NB4 (cell line): ENCODE data around the gene FARSA.
A peak's percentile ranks its signal among the peaks of the same experiment; 100 is the strongest.

Experiments used
- DNase-seq: peaks from one replicate; pipeline ENCODE4 v3.0.0; 2010; ENCODE audit warnings: low read depth
- H3K4me3 ChIP-seq: one replicate; pipeline ENCODE4 v1.5.1; 2011; ENCODE audit warnings: mild to moderate bottlenecking, low read depth, low read length, moderate library complexity
- CTCF ChIP-seq: IDR thresholded peaks from one replicate; pipeline ENCODE4 v1.5.1; 2012; ENCODE audit warnings: low read depth, low read length
- MAX ChIP-seq: IDR thresholded peaks from 2 replicates; pipeline ENCODE4 v1.6.1; 2011; ENCODE audit warnings: low read depth, low read length
- MYC ChIP-seq: IDR thresholded peaks from 2 replicates; pipeline ENCODE4 v1.6.1; 2011; ENCODE audit warnings: low read depth, low read length
- POLR2A ChIP-seq: IDR thresholded peaks from 2 replicates; pipeline ENCODE4 v1.6.1; 2011; ENCODE audit warnings: mild to moderate bottlenecking; ENCODE audit not compliant: insufficient read length; ENCODE audit errors: extremely low read depth

The FARSA gene

GRCh38 chr19:12945479-12946091 is 12.1 kb upstream of the FARSA start, which contains the start of gene RAD23A:
TSS of gene RAD23A (plus strand) at chr19:12945862. CDS start at chr19:12945949, 87 bp downstream.
- peak within 1 kb of the TSS; percentile 100 for H3K4me3 ChIP-seq
- TF ChIP-seq CTCF = no peak
- peak; percentile 97 for TF ChIP-seq MYC
- peak; percentile 93 for TF ChIP-seq POLR2A
- peak; percentile 100 for TF ChIP-seq MAX
- peak; percentile 98 for DNase-seq

- H3K4me3 ChIP-seq = peak overlapping the region; percentile 100
- TF ChIP-seq MYC (no peak), CTCF (no peak), POLR2A (no peak), MAX (no peak)
- DNase-seq = peak; percentile 46
Measured at GRCh38 chr19:12944104-12944674, 10.7 kb upstream of the FARSA start.

GRCh38 chr19:12943437-12944044 is 10.0 kb upstream of the FARSA start:
- DNase-seq = peak; percentile 52
- peak; percentile 20 for TF ChIP-seq POLR2A
- no peak for TF ChIP-seq MYC
- TF ChIP-seq CTCF = no peak
- peak overlapping the region; percentile 100 for H3K4me3 ChIP-seq

- TF ChIP-seq CTCF (no peak), MYC (no peak), POLR2A (peak; percentile 2)
- peak overlapping the region; percentile 100 for H3K4me3 ChIP-seq
- peak; percentile 54 for DNase-seq
Measured at GRCh38 chr19:12940897-12941296, 7.4 kb upstream of the FARSA start.

GRCh38 chr19:12939975-12940423 is 6.5 kb upstream of the FARSA start:
- no peak for TF ChIP-seq MYC
- TF ChIP-seq MAX = no peak
- no peak for TF ChIP-seq POLR2A
- TF ChIP-seq CTCF = no peak
- H3K4me3 ChIP-seq = peak overlapping the region; percentile 100
- DNase-seq = peak; percentile 45
